HCT116 (cell line): Measurements from ENCODE around the gene ASIC3. TPM values are rescaled to one million over a fixed set of nuclear protein-coding genes. Genes with fewer than 3 reads are reported as not detected.

Experiments
- ATAC-seq: fragments of 200-7000 bp; cut with Tn5 transposase; 2 replicates; pipeline ENCODE4 v1.9.1; 2020; ENCODE audit warnings: mild to moderate bottlenecking, moderate library complexity
- BruUV-seq: library from RNA; stranded (reverse); fragments of 400-500 nt; replicated peaks from 2 replicates; lab custom pipeline; 2021; lab: Mats Ljungman, UMichigan
- CTCF ChIA-PET: fragments of 300-600 bp; sonication (Branson Sonifier 250); formaldehyde crosslinking; loops from one replicate; lab custom pipeline; 2021; ENCODE audit warnings: antibody characterized with exemption; lab: Charles Lee
- POLR2A ChIA-PET: fragments of 300-600, 350-600 bp; sonication (Branson Sonifier 250); formaldehyde crosslinking; loops from one replicate; lab custom pipeline; 2021; ENCODE audit warnings: antibody characterized with exemption; lab: Charles Lee
- RAD21 ChIA-PET, 2 experiments: fragments of 300-600 bp; sonication (Branson Sonifier 250); formaldehyde crosslinking; loops; one replicate each; lab custom pipeline; 2023; ENCODE audit warnings: low total read pairs in 2 of 2; ENCODE audit not compliant: uncharacterized antibody in 2 of 2, unreplicated experiment in 2 of 2, low non-redundant PET in 1 of 2; lab: Charles Lee
- DNase-seq: peaks from one replicate; pipeline ENCODE4 v3.0.0-alpha.2; 2010; ENCODE audit warnings: low read depth, low spot score
- H2AFZ ChIP-seq: fragments of 200-600 bp; shearing (Covaris generic), sonication (generic); 2 replicates; pipeline ENCODE4 v1.6.1; 2017; ENCODE audit warnings: low read depth, mixed run types, mixed read lengths, antibody characterized with exemption, low read length; ENCODE audit not compliant: poor library complexity, severe bottlenecking
- H3K27ac ChIP-seq: 2 replicates; pipeline ENCODE4 v1.5.1; 2012; ENCODE audit warnings: low read depth, low read length
- H3K27me3 ChIP-seq: fragments of 200-600 bp; sonication (generic); 2 replicates; pipeline ENCODE4 v1.6.1; 2016; ENCODE audit warnings: mixed run types, low read length, mixed read lengths; ENCODE audit not compliant: insufficient read depth
- H3K36me3 ChIP-seq, 2 experiments: fragments of 200-500 bp in 1 of 2; fragments of 200-600 bp in 1 of 2; sonication (Bioruptor generic) in 1 of 2; sonication (generic) in 1 of 2; 2 replicates each; pipeline versions ENCODE4 v1.5.1 to v1.6.1; 2014 to 2016; ENCODE audit warnings: low read length in 2 of 2, inconsistent platforms in 1 of 2, mixed read lengths in 1 of 2, mixed run types in 1 of 2; ENCODE audit not compliant: insufficient read depth in 2 of 2, control insufficient read depth in 1 of 2
- H3K4me1 ChIP-seq, 2 experiments: fragments of 200-600 bp in 1 of 2; sonication (generic) in 1 of 2; 2 replicates each; pipeline versions ENCODE4 v1.5.1 to v1.6.1; 2012 to 2017; ENCODE audit warnings: low read length in 2 of 2, inconsistent platforms in 1 of 2, mild to moderate bottlenecking in 1 of 2, mixed read lengths in 1 of 2, mixed run types in 1 of 2, moderate library complexity in 1 of 2; ENCODE audit not compliant: insufficient read depth in 2 of 2, control insufficient read depth in 1 of 2
- H3K4me2 ChIP-seq: fragments of 200-600 bp; sonication (generic); 2 replicates; pipeline ENCODE4 v1.6.1; 2017; ENCODE audit warnings: mixed run types, low read length, mixed read lengths
- H3K4me3 ChIP-seq, 2 experiments: fragments of 200-600 bp in 1 of 2; sonication (generic) in 1 of 2; replicated peaks in 1 of 2; 2 replicates each; pipeline ENCODE4 v1.5.1; 2011 to 2016; ENCODE audit warnings: low read length in 2 of 2, control low read depth in 1 of 2, low read depth in 1 of 2, mild to moderate bottlenecking in 1 of 2, mixed read lengths in 1 of 2, mixed run types in 1 of 2
- H3K79me2 ChIP-seq: fragments of 200-600 bp; sonication (generic); 2 replicates; pipeline ENCODE4 v1.6.1; 2017; ENCODE audit warnings: mild to moderate bottlenecking, mixed run types, low read length, moderate library complexity, mixed read lengths; ENCODE audit not compliant: insufficient read depth
- H3K9ac ChIP-seq: fragments of 200-600 bp; sonication (generic); 2 replicates; pipeline ENCODE4 v1.6.1; 2016; ENCODE audit warnings: low read length, mixed read lengths
- H3K9me2 ChIP-seq: fragments of 200-600 bp; sonication (generic), shearing (Covaris generic); 2 replicates; pipeline ENCODE4 v1.6.1; 2017; ENCODE audit warnings: mixed run types, mild to moderate bottlenecking, moderate library complexity; ENCODE audit not compliant: insufficient read depth
- H3K9me3 ChIP-seq, 2 experiments: fragments of 200-500 bp in 1 of 2; fragments of 200-600 bp in 1 of 2; sonication (Bioruptor generic) in 1 of 2; sonication (generic) in 1 of 2; 2 replicates each; pipeline ENCODE4 v1.6.1; 2014 to 2017; ENCODE audit warnings: low read length in 2 of 2, mixed read lengths in 2 of 2, inconsistent platforms in 1 of 2, low read depth in 1 of 2, mild to moderate bottlenecking in 1 of 2, mixed run types in 1 of 2, moderate library complexity in 1 of 2; ENCODE audit not compliant: control insufficient read depth in 1 of 2, insufficient read depth in 1 of 2
- H4K20me1 ChIP-seq: fragments of 200-600 bp; sonication (generic), shearing (Covaris generic); 2 replicates; pipeline ENCODE4 v1.6.1; 2017; ENCODE audit warnings: mixed run types, mild to moderate bottlenecking, moderate library complexity; ENCODE audit not compliant: insufficient read depth
- ATF3 ChIP-seq: IDR thresholded peaks from 2 replicates; pipeline ENCODE4 v1.6.1; 2012
- EGR1 ChIP-seq: IDR thresholded peaks from 2 replicates; pipeline ENCODE4 v1.6.1; 2012; ENCODE audit warnings: low read depth
- FOSL1 ChIP-seq: IDR thresholded peaks from 2 replicates; pipeline ENCODE4 v1.6.1; 2012; ENCODE audit warnings: low read depth
- MAX ChIP-seq: IDR thresholded peaks from 2 replicates; pipeline ENCODE4 v1.6.1; 2012
- REST ChIP-seq: IDR thresholded peaks from 2 replicates; pipeline ENCODE4 v1.6.1; 2012; ENCODE audit warnings: low read depth
- SIN3A ChIP-seq: IDR thresholded peaks from 2 replicates; pipeline ENCODE4 v1.6.1; 2012; ENCODE audit warnings: low read depth
- YY1 ChIP-seq: IDR thresholded peaks from 2 replicates; pipeline ENCODE4 v1.6.1; 2011; ENCODE audit warnings: low read length, low read depth, moderate library complexity, mild to moderate bottlenecking; ENCODE audit not compliant: insufficient replicate concordance; ENCODE audit errors: extremely low read depth
- ZNF274 ChIP-seq: fragments of 200-500 bp; sonication (Bioruptor generic); IDR thresholded peaks from 2 replicates; pipeline ENCODE4 v1.6.1; 2014; ENCODE audit warnings: mild to moderate bottlenecking, low read depth, low read length, inconsistent platforms
- intact Hi-C: fragments of 100-400 bp; cut with micrococcal nuclease; formaldehyde crosslinking; loops from 2 replicates; pipeline ENCODE4 v1.10.0; 2022
- total RNA-seq: library from RNA; stranded (reverse); gene quantifications from one replicate; pipeline ENCODE4 v1.2.1, GENCODE V29; 2021; ENCODE audit not compliant: unreplicated experiment

The ASIC3 gene
- total RNA-seq, 1 experiment from 2014 or later: 4.4 TPM

GRCh38 chr7:151018421-151019129, 29.8 kb upstream of the ASIC3 start:
- Histone ChIP-seq H4K20me1 (no peaks in the 10 kb centered on the region), H3K9me2 (no peaks in the 10 kb centered on the region), H3K27ac (peak overlapping the region; percentile 8; the same call in 1 of the 2 replicates), H3K27me3 (no peaks in the 10 kb centered on the region), H3K79me2 (no peaks in the 10 kb centered on the region), H2AFZ (no peak overlapping the region)
- POLR2A ChIA-PET: interaction anchor here (0.6 to 2.0 kb wide), 3 partner anchors 9 to 42 kb away, joined by 4 to 10 read pairs (median 5); partner anchors contain the start of gene ABCB8
- TF ChIP-seq EGR1 (no peak), REST (no peak), FOSL1 (no peak), ZNF274 (no peak), ATF3 (no peak), MAX (no peak), SIN3A (no peak), YY1 (no peak)
- TF ChIP-seq, all 23 proteins: peak for 0
- H3K36me3 ChIP-seq: no peaks in the 10 kb centered on the region
- BruUV-seq: no TSS peak
- H3K9ac ChIP-seq: peak overlapping the region; percentile 38; the same call in 1 of the 2 replicates
- no peak overlapping the region for H3K4me3 ChIP-seq
- CTCF ChIA-PET: interaction anchor here (0.6 to 5.2 kb wide), 13 partner anchors 9 to 120 kb away, joined by 3 to 59 read pairs (median 4); partner anchors contain the start of genes ABCB8, FASTK and NOS3
- peaks cover 0 to 21% of the 10 kb centered on the region in 2 experiments; a peak in 2 of 4 replicates for H3K4me1 ChIP-seq
- intact Hi-C loops: loop anchor here (1.0 to 10.0 kb wide), 3 partner anchors 55 to 244 kb away; no protein-coding TSS in a partner anchor
- no peaks in the 10 kb centered on the region for H3K9me3 ChIP-seq
- RAD21 ChIA-PET: interaction anchor here (0.5 to 1.0 kb wide), 4 partner anchors 9 to 228 kb away, joined by 3 read pairs; no protein-coding TSS in a partner anchor
- no peak for ATAC-seq
- no peak for DNase-seq
- H3K4me2 ChIP-seq: peak overlapping the region; percentile 60
